Activated gamma-delta T cell treated with Interleukin-2 at 50 U/mL for 16 hours (primary cell): ENCODE measurements around the gene GCC2.
"Not testable (repeated sequence)": the region's sequence is repeated elsewhere in the genome, so short reads cannot be mapped to it uniquely, and the experiment has no call there.

Experiments
- DNase-seq: peaks from one replicate; pipeline ENCODE4 v3.0.0-alpha.2; 2020

Gene GCC2

DNA sequence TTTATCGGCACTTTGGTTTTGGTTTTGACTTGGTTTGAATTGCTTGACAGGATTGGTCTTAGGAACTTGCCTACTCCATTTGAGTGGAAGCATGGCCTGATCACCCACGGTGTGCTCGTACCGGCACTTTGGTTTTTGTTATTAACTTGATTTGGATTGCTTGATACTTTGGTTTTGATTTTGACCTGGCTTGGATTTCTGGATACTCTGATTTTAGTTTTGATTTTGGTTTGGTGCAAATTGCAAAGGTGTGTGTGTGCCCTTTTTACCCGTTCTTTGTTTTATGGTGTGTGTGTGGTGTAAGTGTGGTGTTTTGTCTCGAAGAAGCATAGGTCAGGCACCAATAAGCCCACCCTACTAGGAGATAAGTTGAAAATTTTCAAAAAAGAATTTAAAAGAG is 75.7 kb downstream of the GCC2 start:
- DNase-seq = not testable (repeated sequence)

DNA sequence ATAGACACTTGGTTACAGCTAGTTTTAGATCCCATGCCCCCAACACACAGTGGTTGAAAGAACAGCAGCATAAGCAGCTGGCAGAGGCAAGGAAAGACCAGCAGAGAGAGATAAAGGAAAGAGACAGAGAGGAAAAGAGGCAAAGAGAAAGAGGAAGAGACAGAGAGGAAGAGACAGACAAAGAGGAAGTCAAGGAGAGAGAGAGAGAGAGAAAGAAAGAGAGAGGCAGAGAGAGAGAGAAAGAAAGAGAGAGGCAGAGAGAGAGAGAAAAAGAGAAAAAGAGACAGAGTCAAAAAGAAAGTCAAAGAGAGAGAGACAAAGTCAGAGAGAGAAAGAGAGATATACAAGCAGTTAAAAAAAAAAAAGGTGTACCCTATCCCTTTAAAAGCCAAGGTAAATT is 76.3 kb downstream of the GCC2 start:
- not testable (repeated sequence) for DNase-seq

DNA sequence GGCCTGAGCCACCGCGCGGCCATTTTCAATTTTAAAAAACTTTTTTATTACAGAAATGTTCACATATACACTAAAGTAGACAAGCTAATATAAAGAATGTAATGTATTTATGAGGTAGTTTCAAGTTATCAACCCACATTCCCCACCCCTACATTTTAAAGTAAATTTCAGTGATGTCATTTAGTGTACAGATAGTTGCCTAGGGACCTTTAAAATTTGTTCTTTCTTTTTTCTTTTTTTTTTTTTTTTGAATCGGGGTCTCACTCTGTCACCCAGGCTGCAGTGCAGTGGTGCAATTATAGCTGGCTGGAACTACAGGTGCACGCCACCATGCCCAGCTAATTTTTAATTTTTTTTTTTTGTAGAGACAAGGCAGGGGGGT is 82.7 kb downstream of the GCC2 start:
- no peak for DNase-seq

DNA sequence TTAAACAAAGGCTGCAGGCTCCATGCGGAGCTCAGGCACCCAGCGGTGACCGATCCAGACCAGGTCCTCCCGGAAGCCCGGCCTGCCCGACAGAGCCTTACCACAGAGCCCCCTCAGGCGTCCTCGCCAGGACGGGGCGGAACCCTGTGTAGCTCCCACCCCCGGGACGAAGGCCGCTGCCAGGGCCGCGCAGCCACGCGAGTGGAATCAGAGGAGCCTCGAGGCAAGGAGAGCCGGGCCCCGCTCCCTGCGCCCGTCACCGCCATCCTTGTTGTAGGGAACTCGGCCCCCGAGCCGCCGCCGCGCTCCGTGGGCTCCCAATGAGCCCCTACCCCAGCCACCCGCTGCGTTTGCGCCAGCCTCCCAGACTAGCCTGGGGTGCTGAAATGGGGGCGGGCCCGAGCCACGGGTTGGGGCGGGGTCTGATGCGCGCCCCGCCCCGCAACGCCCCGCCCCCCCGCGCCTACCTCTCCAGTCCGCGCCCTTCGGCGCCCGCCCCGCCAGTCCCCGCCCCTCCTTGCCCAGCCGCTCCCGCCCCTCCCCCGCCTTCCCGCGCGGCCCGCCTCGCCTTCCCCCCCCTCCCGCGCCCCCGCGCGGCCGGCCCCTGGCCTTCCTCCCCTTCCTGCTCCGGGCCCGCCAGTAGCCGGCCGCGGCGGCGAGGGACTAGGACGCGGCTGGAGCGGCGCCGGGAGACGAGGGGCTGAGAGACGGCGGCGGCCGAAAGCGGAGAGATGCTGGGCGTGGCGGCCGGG is 85.0 kb downstream of the GCC2 start, which contains the start of gene LIMS1:
Gene LIMS1, plus strand, starts transcription at position 639 of the 752 bp plus-strand sequence. Its CDS starts 93 bp downstream, at position 732.
- peak; percentile 83 for DNase-seq

DNA sequence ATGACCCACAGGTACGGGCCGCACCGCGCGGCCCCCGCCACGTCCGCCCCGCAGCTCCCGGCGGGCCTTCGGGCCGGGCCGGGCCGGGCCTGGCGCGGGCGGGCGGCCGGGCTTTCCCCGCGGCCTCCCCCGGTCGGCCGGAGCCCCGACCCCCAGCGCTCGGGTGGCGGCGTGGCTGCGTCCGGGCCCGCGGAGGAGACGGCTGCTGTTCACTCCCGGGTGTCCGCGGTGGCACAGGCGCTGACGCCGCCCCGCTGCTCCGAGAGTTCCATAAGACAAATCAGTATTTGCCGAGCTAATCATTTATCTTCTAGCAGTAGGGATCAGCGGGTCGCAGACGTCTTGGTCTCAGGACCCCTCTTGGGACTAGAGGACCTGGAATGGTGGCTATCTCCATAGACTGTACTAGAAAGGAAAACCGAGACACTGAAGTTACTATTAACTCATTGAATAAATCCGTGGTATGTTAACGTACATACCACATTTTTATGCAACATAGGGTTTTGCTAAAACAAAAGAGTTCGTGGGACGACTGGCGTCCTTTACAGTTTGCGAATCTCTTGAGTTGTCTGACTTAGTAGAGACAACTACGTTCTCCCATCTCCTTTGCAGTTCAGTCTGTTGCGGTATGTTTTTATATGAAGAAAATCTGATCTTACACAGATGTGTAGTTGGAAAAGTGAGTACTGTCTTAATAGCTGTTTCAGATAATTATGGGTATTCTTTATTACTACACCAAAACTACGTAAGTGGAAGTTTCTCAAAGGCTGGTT is 85.8 kb downstream of the GCC2 start:
- DNase-seq = peak; percentile 25

DNA sequence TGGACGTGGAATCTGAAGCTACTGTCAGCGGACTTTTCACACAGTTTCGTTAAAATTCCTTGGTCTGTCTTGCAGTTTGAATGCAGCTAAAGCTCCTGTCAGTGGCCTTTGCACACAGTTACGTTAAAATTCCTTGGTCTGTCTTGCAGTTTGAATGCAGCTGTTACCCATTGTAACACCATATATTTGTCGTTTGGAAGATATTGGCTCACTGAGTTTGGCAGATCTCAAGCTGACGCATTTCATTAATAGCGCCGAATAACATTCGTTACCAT is 86.3 kb downstream of the GCC2 start:
- DNase-seq = no peak

DNA sequence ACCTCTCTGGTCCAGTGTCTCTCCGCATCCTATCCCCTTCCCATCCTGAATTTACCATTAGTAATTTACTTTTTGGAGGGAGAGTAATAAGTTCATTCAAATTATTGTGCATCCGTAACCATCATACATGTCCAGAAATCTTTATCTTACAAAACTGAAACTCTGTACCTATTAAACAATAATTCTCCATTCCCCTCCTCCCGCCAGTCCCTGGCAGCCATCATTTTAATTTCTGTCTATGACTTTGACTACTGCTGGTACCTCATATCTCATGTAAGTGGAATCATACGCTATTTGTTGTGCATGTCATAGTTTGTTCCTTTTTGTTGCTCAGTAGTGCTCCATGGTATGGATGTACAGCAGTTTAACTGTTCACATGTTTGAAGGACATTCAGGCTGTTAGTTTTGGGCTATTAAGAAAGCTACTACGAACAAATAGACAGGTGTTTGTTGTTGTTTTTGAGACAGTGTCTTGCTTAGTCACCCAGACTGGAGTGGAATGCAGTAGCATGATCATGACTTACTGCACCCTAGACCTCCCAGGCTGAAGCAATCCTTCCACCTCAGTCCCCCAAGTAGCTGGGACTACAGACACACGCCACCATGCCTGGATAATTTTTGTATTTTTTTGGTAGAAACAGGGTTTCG is 87.3 kb downstream of the GCC2 start:
- DNase-seq = no peak

DNA sequence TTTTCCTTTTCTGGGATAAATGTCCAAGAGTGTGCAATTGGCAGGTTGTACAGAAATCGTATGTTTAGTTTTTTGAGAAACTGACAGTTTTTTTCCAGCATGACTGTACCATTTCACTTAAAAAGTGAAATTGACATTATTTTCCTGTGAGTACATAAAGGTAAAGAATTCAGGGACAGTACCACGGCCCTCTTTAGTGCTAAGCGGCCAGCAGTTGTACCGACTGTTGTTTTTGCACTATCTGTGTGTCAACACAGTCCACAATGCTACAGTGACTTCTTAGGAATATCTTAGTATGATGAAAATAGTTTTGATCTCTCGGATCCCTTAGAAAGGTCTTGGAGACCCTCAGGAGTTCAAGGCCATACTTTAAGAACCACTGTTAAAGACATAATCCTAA is 87.9 kb downstream of the GCC2 start:
- DNase-seq = no peak

DNA sequence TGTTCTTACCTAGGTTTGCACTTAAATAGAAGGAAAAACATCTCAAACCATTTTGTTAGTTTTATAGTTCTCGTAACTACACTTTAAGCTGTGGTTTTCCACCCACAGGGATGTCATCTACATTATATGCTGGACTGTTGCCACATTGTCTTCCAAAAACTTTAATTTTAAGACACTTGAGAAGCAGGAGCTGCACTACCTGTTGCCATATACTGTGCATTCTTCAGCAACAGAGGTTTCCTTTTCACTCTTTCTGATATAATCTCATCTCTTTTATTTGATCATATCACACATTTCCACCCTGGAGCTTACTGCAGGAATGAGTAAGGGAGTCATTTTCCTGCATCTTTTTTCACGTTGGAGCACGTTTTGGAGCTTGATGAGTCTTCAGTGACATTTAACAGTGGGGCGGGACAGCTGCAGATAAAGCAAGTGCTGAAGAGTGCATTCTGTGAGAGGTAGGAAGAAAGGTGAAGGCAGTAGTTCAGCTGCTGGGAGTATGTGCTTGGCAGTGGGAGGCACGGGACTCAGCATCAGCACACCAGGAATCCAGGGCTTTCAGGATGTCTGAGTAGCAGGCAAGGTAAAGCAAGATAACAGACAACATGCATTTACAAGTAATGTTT is 89.1 kb downstream of the GCC2 start:
- DNase-seq = no peak

DNA sequence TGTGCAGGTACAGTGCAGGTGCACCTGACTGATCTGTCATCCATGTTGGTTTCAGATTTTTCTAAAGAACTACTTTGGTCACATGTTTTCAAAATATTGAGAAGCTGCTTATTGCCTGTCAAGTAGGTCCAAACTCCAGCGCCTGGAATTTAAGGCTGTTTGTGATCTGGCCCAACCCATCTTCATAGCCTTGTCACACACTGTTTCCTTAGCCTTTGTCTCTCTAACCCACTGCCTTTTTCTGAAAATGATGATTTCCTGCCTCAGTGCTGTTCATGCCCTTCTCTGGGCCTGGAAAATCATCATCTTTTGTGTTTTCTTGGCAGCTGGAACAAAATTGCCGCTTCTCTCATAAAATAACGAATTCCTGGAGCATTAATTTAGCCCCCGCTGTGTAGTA is 92.4 kb downstream of the GCC2 start:
- no peak for DNase-seq

DNA sequence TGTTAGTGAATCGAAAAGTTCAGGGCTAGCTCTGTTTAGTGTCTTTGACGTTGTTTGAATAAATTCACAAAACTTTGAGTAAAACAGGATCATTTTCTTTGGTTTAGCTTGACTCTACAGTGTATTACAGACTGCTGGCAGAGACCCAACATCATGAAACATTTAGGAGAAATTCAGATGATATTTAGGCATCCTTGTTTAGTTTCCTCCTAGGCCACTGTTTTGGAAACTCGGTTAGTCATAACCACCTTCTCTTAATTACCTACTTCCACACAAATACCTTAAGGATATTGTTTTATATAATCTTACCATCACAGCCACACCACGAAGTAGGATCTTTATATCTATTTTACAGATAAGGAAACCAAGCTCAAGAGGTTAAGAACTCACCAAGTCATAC is 93.1 kb downstream of the GCC2 start:
- DNase-seq = no peak

DNA sequence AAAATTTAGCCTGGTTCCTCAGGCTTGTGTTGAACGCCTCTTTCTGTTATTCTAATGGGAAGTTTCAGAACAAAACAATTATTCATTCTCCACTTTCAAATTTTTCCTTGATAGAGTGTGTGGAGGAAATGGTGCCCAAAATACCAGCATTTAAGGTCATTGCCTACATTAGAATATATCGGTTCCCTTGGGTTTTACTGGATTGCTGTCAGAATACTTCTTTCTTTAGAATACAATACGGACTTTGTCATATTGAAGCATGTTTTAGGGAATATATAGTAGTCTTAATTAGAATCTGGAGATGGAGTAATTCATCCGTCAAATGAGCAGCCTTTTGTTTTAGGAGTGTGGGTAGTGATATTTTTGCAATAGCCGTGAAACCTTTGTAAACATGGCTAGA is 98.6 kb downstream of the GCC2 start:
- no peak for DNase-seq

DNA sequence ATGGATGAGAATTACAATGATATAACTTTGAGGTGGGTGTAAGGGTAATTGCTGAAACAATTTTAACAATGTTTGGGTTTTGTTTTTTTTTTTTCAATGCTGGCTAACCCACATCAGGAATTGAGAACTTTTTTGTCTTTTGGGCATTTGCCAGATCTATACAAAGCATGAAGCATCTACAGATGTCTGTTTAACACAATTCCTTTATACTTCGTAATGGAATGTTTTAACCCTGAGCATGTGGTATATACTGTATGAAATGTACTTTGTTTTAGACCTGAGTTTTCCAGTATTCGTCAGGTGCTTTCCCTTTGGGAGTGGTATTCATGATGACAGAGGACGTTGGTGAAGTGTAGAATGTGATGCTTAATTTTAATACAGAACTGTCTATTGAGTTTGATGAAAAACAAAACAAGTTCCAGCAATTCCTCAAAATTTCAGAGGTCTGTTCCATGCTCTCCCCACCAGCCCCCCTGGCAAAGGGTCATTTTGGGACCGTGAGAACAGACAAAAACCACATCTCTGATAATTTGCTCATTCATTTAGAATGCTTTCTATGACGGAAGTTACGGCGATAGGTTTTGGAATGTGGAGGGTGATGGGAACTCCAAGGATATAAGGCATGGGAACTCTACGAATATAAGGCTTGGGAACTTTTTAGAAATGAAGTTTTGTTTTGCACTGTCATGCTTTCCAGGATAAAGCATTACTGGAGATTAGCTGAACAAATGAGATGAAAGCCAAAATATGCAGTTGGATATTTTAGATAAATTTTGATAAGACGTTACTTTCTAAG is 99.4 kb downstream of the GCC2 start:
- DNase-seq = no peak

DNA sequence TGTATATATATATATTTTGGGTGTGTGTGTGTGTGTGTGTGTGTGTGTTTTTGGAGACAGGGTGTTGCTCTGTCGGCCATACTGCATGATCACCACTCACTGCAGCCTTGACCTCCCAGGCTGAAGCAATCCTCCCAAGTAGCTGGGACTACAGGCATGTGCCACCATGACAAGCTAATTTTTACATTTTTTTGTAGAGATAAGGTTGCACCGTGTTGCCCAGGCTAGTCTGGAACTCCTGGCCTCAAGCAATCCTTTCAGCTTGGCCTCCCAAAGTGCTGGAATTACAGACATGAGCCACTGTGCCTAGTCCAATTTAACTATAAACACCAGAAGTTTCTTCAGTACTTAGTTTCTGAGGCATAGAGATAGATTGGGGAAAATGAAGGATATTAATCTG is 103.6 kb downstream of the GCC2 start:
- DNase-seq = no peak

DNA sequence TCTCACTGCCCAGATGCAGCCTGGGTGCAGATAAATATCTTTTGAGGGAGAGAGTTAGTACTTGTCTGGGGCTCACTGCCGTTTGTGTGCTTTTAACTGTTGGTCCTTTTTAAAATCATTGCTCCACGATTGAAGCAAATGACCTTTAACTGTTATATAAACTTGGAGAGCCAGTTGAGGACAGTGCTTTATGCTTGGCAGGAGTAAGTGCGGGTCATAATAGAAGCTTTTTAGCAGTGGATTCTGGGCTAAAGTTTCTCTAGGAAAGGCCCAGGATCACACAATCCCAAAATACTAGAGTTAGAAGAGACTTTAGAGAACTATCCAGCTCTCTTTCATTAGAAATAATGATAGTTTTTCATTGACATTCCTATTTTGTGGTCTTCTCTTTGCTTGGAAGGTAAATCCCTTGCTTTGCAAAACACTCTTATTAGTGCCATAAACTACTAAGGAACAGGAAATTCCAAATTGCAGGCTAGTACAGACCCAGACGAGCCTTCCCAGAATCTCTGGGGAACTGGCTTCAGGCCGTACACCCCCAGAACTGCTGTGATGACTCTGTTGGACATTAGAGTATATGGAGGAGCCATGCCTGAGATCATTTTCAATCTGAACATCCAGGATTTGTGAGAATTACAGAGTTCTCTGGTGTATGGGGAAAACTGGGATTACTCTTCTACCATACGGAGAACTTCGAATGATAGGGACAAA is 104.4 kb downstream of the GCC2 start:
- DNase-seq = no peak

DNA sequence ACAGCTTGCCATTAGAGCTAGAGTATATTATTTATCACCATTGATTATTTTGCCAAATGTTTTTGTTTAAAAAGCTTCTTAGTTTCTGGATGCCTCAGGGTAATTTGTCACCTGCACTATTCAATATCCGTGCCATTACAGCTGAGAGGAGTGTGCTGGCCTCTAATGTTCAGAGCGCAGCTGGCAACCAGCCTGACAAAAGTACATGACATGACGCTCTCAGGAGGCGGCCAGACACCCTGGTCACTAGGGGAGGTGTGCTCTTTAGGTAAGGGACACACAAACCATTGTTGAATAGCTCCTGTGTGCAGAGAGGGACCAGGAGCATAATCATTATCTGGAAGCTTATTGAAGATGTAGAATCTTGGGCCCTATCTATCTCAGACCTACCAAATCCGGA is 105.5 kb downstream of the GCC2 start:
- no peak for DNase-seq

DNA sequence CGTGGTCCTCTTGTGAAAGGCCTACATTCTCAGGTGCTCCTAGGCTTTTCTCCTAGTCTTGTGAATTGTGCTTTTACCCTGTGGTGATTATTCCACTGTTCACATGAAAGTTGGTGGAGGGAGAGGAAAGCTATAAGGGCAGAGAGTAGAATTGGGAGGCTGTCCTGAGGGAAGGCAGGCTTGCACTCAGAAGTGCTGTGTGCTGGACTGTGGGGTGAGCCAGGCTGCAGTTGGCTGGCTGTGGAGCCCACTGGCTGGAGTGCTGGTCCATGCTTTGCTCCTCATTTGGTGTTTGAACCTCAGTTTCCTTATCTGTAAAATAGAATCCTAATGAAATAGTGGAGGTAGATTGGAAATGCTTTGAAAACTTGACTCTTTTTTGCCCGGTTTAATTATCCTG is 106.6 kb downstream of the GCC2 start:
- DNase-seq = no peak

DNA sequence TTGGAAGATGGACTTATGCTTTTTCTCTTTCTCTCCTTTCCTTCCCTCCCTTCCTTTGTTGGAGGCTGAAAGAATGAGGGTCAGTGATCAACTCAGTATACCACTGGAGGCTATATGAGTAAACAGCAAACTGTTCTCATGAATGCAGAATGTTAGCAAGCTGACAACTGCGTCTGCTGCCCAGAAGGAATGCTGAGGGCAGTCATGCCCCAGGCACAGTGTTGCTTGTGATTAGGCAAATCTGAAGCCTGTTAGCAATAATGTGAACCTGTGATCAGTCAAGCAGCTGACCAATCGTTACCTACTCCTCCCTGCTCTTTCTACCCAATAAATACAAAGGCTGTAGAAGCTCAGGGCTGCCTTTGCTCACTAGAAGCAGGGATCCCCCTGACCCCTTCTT is 107.6 kb downstream of the GCC2 start:
- DNase-seq = not testable (repeated sequence)
